Measurements from ENCODE around the gene FAT1. TPM values are rescaled to one million over a fixed set of nuclear protein-coding genes. Genes with fewer than 3 reads are reported as not detected.

FAT1 gene
- total RNA-seq, 1 experiment from 2014 or later, result 107 TPM

DNA sequence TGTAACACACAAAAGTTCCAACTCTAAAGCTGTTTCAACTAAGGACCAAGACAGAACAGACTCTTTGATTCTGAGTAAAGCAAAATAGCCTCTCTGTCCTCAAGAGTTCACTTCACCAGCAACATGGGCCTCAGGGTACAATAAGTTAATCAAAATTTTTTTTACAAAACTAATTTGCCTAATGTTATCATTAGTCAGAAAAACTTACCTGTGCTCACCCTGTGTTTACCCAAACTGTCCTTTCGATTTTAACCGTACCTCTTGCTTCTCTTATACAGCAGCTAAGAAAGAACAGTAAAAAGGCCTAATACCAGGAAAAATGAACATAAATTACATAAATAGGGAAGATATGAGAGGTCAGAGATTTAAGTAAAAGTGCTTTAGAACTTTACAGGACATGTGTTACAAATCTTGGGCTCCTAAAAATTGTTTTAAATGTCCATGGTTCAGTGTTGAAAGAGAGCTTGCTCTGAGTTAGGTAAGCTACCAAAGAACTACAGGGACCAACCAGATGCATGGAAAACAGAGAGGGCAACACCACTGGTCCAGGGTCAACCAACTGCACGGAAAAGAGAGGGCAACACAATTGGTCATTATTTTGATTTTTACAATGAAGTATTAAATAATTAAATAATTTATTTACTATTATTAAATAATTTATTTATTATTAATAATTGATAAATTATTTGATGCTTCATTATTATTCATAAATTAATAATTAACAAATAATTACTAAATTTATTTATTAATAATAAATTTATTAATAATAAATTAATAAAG, 73.1 kb downstream of the FAT1 start:
- intact Hi-C loops (cut with micrococcal nuclease; ENCODE audit: unreplicated experiment), result no loop called here
- ChIA-PET POLR2A (ENCODE audit: low non-redundant PET) (interaction anchor here (0.7 kb wide), 1 partner anchor 80 kb away, joined by 9 read pairs; no protein-coding TSS in a partner anchor), CTCF (interaction anchor here (0.6 kb wide), 1 partner anchor 530 kb away, joined by 4 read pairs; no protein-coding TSS in a partner anchor)
- Histone ChIP-seq H3K36me3 (ENCODE audit: insufficient read depth, low read length, poor library complexity, severe bottlenecking) (no peaks in the 10 kb centered on the region), H3K4me1 (ENCODE audit: insufficient read depth, low read length, poor library complexity, severe bottlenecking) (peaks cover 19% of the 10 kb centered on the region), H3K9me3 (ENCODE audit: low read depth, low read length, poor library complexity, severe bottlenecking) (no peaks in the 10 kb centered on the region), H3K27me3 (replicated peaks; ENCODE audit: insufficient read depth, low read depth, low read length, poor library complexity) (no peaks in the 10 kb centered on the region), H3K4me3 (ENCODE audit: low read depth, low read length, poor library complexity, severe bottlenecking) (no peak overlapping the region), H3K27ac (ENCODE audit: low read depth, low read length, poor library complexity, severe bottlenecking) (no peak overlapping the region)
- no TSS peak for BruUV-seq (replicated peaks)
- TF ChIP-seq CTCF (conservative IDR thresholded peaks at IDR 0.05; ENCODE audit: low read depth, low read length) (no peak), EZH2 (IDR thresholded peaks at IDR 0.05; ENCODE audit: borderline replicate concordance, low read depth, low read length, poor library complexity, severe bottlenecking) (no peak)
- DNase-seq (ENCODE audit: low spot score), result no peak

- H3K4me3 ChIP-seq (ENCODE audit: low read depth, low read length, poor library complexity, severe bottlenecking), result no peak overlapping the region
- CTCF ChIA-PET, result no interaction called here
- no peak overlapping the region for H3K27ac ChIP-seq (ENCODE audit: low read depth, low read length, poor library complexity, severe bottlenecking)
- H3K27me3 ChIP-seq (replicated peaks; ENCODE audit: insufficient read depth, low read depth, low read length, poor library complexity), result no peaks in the 10 kb centered on the region
- POLR2A ChIA-PET (ENCODE audit: low non-redundant PET), result no interaction called here
- intact Hi-C loops (cut with micrococcal nuclease; ENCODE audit: unreplicated experiment), result no loop called here
- H3K9me3 ChIP-seq (ENCODE audit: low read depth, low read length, poor library complexity, severe bottlenecking), result no peaks in the 10 kb centered on the region
- H3K4me1 ChIP-seq (ENCODE audit: insufficient read depth, low read length, poor library complexity, severe bottlenecking), result peaks cover 31% of the 10 kb centered on the region
- no peak for DNase-seq (ENCODE audit: low spot score)
- TF ChIP-seq CTCF (conservative IDR thresholded peaks at IDR 0.05; ENCODE audit: low read depth, low read length) (no peak), EZH2 (IDR thresholded peaks at IDR 0.05; ENCODE audit: borderline replicate concordance, low read depth, low read length, poor library complexity, severe bottlenecking) (no peak)
- no peaks in the 10 kb centered on the region for H3K36me3 ChIP-seq (ENCODE audit: insufficient read depth, low read length, poor library complexity, severe bottlenecking)
- no TSS peak for BruUV-seq (replicated peaks)
Observed at GRCh38 chr4:186647821-186648220, 75.8 kb downstream of the FAT1 start.

GRCh38 chr4:186644737-186645261, 78.9 kb downstream of the FAT1 start:
- POLR2A ChIA-PET (ENCODE audit: low non-redundant PET), result no interaction called here
- BruUV-seq (replicated peaks), result no TSS peak
- TF ChIP-seq CTCF (conservative IDR thresholded peaks at IDR 0.05; ENCODE audit: low read depth, low read length), result no peak
- TF ChIP-seq EZH2 (IDR thresholded peaks at IDR 0.05; ENCODE audit: borderline replicate concordance, low read depth, low read length, poor library complexity, severe bottlenecking), result no peak
- Histone ChIP-seq H3K4me3 (ENCODE audit: low read depth, low read length, poor library complexity, severe bottlenecking) (no peak overlapping the region), H3K9me3 (ENCODE audit: low read depth, low read length, poor library complexity, severe bottlenecking) (no peaks in the 10 kb centered on the region), H3K27me3 (replicated peaks; ENCODE audit: insufficient read depth, low read depth, low read length, poor library complexity) (no peaks in the 10 kb centered on the region), H3K4me1 (ENCODE audit: insufficient read depth, low read length, poor library complexity, severe bottlenecking) (peaks cover 23% of the 10 kb centered on the region), H3K27ac (ENCODE audit: low read depth, low read length, poor library complexity, severe bottlenecking) (no peak overlapping the region), H3K36me3 (ENCODE audit: insufficient read depth, low read length, poor library complexity, severe bottlenecking) (no peaks in the 10 kb centered on the region)
- intact Hi-C loops (cut with micrococcal nuclease; ENCODE audit: unreplicated experiment), result no loop called here
- CTCF ChIA-PET, result no interaction called here
- DNase-seq (ENCODE audit: low spot score), result peak; percentile 10

Data from A673 (cell line).